LNCaP clone FGC (cell line): ENCODE measurements around the gene GOLGA5.
"Not testable (repeated sequence)": the region's sequence is repeated elsewhere in the genome, so short reads cannot be mapped to it uniquely, and the experiment has no call there.

Source experiments
- DNase-seq: peaks from one replicate; pipeline ENCODE4 v3.0.0-alpha.2; 2011; ENCODE audit warnings: low read depth
- H3K4me3 ChIP-seq: 2 replicates; pipeline ENCODE4 v1.5.1; 2011; ENCODE audit warnings: mild to moderate bottlenecking, low read depth, low read length, control low read depth
- CTCF ChIP-seq: IDR thresholded peaks from 2 replicates; pipeline ENCODE4 v1.5.1; 2012; ENCODE audit warnings: mild to moderate bottlenecking; ENCODE audit not compliant: control insufficient read depth, insufficient read depth; ENCODE audit errors: extremely low read depth

The GOLGA5 gene

GRCh38 chr14:92768795-92769194 lies 25.3 kb upstream of the GOLGA5 start:
- no peak for TF ChIP-seq CTCF

GRCh38 chr14:92770484-92770883 lies 23.6 kb upstream of the GOLGA5 start:
- TF ChIP-seq CTCF = no peak
- H3K4me3 ChIP-seq = no peak overlapping the region
- DNase-seq = no peak

More at GRCh38 chr14:92768795-92769194, 25.3 kb upstream of the GOLGA5 start:
- DNase-seq = no peak
- no peak overlapping the region for H3K4me3 ChIP-seq

GRCh38 chr14:92774572-92774971 lies 19.5 kb upstream of the GOLGA5 start:
- DNase-seq = no peak
- no peak overlapping the region for H3K4me3 ChIP-seq
- no peak for TF ChIP-seq CTCF

- DNase-seq, H3K4me3 ChIP-seq: not testable (repeated sequence)
Measured at GRCh38 chr14:92775292-92775691, 18.8 kb upstream of the GOLGA5 start.

- not testable (repeated sequence) for DNase-seq
Measured at GRCh38 chr14:92778868-92779565, 15.1 kb upstream of the GOLGA5 start.

GRCh38 chr14:92780444-92781232 lies 13.5 kb upstream of the GOLGA5 start:
- DNase-seq = no peak
- TF ChIP-seq CTCF = no peak

More at GRCh38 chr14:92778868-92779565, 15.1 kb upstream of the GOLGA5 start:
- H3K4me3 ChIP-seq = not testable (repeated sequence)

GRCh38 chr14:92781350-92781749 lies 12.8 kb upstream of the GOLGA5 start:
- no peak overlapping the region for H3K4me3 ChIP-seq
- no peak for TF ChIP-seq CTCF
- no peak for DNase-seq

More at GRCh38 chr14:92780444-92781232, 13.5 kb upstream of the GOLGA5 start:
- H3K4me3 ChIP-seq = no peak overlapping the region

- peak; percentile 71 for DNase-seq
- peak; percentile 72 for TF ChIP-seq CTCF
Measured at GRCh38 chr14:92783813-92784431, 10.2 kb upstream of the GOLGA5 start.

More at GRCh38 chr14:92783813-92784431, 10.2 kb upstream of the GOLGA5 start:
- no peak overlapping the region for H3K4me3 ChIP-seq
